Smooth muscle cell (in vitro differentiated cells): ENCODE measurements around the gene SMYD1. TPM values are rescaled to one million over a fixed set of nuclear protein-coding genes. Genes with fewer than 3 reads are reported as not detected.

Experiments
- DNase-seq: peaks from one replicate; lab custom pipeline; 2025; ENCODE audit not compliant: unreplicated experiment; lab: John Stamatoyannopoulos, UW
- H2AFZ ChIP-seq: fragments of 200-600 bp; sonication (generic); 2 replicates; pipeline ENCODE4 v1.6.0; 2016; ENCODE audit warnings: antibody characterized with exemption, low read depth, mild to moderate bottlenecking
- H3F3A ChIP-seq: fragments of 200-600 bp; sonication (generic); 2 replicates; pipeline ENCODE4 v1.6.0; 2017; ENCODE audit warnings: antibody characterized with exemption, low read depth
- H3K27ac ChIP-seq: fragments of 200-600 bp; sonication (generic); 2 replicates; pipeline ENCODE4 v1.5.1; 2016; ENCODE audit warnings: low read depth, mild to moderate bottlenecking
- H3K27me3 ChIP-seq: fragments of 200-600 bp; sonication (generic); 2 replicates; pipeline ENCODE4 v1.6.1; 2016; ENCODE audit warnings: low read depth, mild to moderate bottlenecking
- H3K36me3 ChIP-seq: fragments of 200-600 bp; sonication (generic); 2 replicates; pipeline ENCODE4 v1.5.1; 2016; ENCODE audit warnings: low read depth
- H3K4me1 ChIP-seq: fragments of 200-600 bp; sonication (generic); 2 replicates; pipeline ENCODE4 v1.5.1; 2016; ENCODE audit warnings: low read depth
- H3K4me2 ChIP-seq: fragments of 200-600 bp; sonication (generic); 2 replicates; pipeline ENCODE4 v1.6.0; 2016; ENCODE audit warnings: mild to moderate bottlenecking
- H3K4me3 ChIP-seq: fragments of 200-600 bp; sonication (generic); 2 replicates; pipeline ENCODE4 v1.5.1; 2016; ENCODE audit warnings: mild to moderate bottlenecking
- H3K79me2 ChIP-seq: fragments of 200-600 bp; sonication (generic); 2 replicates; pipeline ENCODE4 v1.6.0; 2016; ENCODE audit warnings: low read depth, mild to moderate bottlenecking
- H3K9ac ChIP-seq: fragments of 200-600 bp; sonication (generic); 2 replicates; pipeline ENCODE4 v1.6.0; 2016; ENCODE audit warnings: low read depth
- H3K9me3 ChIP-seq: fragments of 200-600 bp; sonication (generic); replicated peaks from 2 replicates; pipeline ENCODE4 v1.5.1; 2016; ENCODE audit warnings: low read depth
- H4K20me1 ChIP-seq: fragments of 200-600 bp; sonication (generic); 2 replicates; pipeline ENCODE4 v1.6.0; 2016; ENCODE audit warnings: low read depth
- WGBS: methylation state at CpG from one replicate; pipeline ENCODE4 v1.1.7; 2016; ENCODE audit warnings: low lambda C conversion rate; 5-methylcytosine and 5-hydroxymethylcytosine counted together
- polyA plus RNA-seq: library from polyadenylated mRNA; unstranded; fragments of >200 nt; fragmentation: Nextera tagmentation; extraction: Ambion mirVana; gene quantifications from 2 replicates; pipeline ENCODE4 v1.2.1, GENCODE V29; 2016
- total RNA-seq: library from RNA; depleted of rRNA; stranded (reverse); fragments of >200 nt; gene quantifications from 2 replicates; pipeline ENCODE4 v1.2.3, GENCODE V29; 2014
- TF ChIP-seq, protein P1 (sequence below): fragments of 200-600 bp; sonication (generic); IDR thresholded peaks from 2 replicates; pipeline ENCODE4 v1.5.1; 2017; ENCODE audit warnings: borderline replicate concordance, mild to moderate bottlenecking, antibody characterized with exemption; ENCODE audit not compliant: insufficient read depth, poor library complexity, severe bottlenecking

SMYD1 gene
- total and polyA plus RNA-seq, 2 experiments from 2014 or later = not detected

DNA sequence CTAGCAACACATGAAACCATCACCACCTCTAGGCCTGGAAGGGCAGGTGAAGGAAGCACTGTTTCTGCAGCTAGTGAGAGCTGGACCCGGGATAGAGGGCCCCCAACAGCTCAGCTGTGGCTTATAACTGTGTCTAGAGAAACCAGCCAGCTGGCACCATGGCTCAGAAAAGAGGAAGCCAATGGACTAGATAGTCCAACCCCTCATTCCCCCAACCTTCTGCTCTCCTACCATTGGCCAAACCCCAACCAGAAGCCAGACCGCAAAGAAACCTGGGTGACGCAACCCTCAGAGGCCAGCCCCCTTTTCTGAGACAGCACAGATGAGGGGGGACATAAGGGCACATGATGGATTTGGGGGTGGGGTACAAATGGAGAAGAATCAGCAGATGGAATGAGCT, 24.3 kb downstream of the SMYD1 start:
- no peak overlapping the region for H2AFZ ChIP-seq
- TF ChIP-seq, protein P1, sequence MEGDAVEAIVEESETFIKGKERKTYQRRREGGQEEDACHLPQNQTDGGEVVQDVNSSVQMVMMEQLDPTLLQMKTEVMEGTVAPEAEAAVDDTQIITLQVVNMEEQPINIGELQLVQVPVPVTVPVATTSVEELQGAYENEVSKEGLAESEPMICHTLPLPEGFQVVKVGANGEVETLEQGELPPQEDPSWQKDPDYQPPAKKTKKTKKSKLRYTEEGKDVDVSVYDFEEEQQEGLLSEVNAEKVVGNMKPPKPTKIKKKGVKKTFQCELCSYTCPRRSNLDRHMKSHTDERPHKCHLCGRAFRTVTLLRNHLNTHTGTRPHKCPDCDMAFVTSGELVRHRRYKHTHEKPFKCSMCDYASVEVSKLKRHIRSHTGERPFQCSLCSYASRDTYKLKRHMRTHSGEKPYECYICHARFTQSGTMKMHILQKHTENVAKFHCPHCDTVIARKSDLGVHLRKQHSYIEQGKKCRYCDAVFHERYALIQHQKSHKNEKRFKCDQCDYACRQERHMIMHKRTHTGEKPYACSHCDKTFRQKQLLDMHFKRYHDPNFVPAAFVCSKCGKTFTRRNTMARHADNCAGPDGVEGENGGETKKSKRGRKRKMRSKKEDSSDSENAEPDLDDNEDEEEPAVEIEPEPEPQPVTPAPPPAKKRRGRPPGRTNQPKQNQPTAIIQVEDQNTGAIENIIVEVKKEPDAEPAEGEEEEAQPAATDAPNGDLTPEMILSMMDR = no peak
- no peak overlapping the region for H3K4me2 ChIP-seq
- H3F3A ChIP-seq = no peaks in the 10 kb centered on the region
- 56% methylated on average over 3 of the region's 3 CpGs for WGBS
- H3K9me3 ChIP-seq = no peaks in the 10 kb centered on the region
- peaks cover 2% of the 10 kb centered on the region for H3K27me3 ChIP-seq
- no peaks in the 10 kb centered on the region for H4K20me1 ChIP-seq
- no peak overlapping the region for H3K27ac ChIP-seq
- H3K9ac ChIP-seq = no peak overlapping the region
- no peak for DNase-seq
- H3K36me3 ChIP-seq = no peaks in the 10 kb centered on the region
- H3K4me3 ChIP-seq = no peak overlapping the region
- H3K79me2 ChIP-seq = no peaks in the 10 kb centered on the region
- no peaks in the 10 kb centered on the region for H3K4me1 ChIP-seq

DNA sequence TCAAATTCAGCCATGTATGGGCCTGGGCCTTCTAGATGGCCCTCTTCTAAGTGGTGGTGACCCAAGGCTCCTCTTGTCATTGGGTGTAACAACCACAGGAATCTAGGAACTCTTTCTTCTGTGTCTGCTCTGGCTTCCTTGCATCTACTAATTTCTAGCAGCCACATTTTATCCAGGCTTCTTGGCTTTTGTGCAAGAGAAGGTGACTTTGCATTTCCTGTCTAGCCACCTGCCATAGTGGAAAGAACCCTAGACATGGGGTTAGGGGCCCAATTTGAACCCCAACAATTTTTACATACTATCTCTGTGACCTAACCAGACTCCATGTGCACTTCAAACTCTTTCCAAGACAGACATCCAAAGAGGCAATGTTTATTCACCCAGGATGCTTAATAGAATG, 25.1 kb downstream of the SMYD1 start:
- Histone ChIP-seq H3K4me3 (no peak overlapping the region), H3K9me3 (no peaks in the 10 kb centered on the region), H3F3A (no peaks in the 10 kb centered on the region), H3K79me2 (no peaks in the 10 kb centered on the region), H4K20me1 (no peaks in the 10 kb centered on the region), H3K4me1 (no peaks in the 10 kb centered on the region), H3K4me2 (no peak overlapping the region), H3K27me3 (peaks cover 2% of the 10 kb centered on the region), H3K36me3 (no peaks in the 10 kb centered on the region), H2AFZ (no peak overlapping the region), H3K27ac (no peak overlapping the region), H3K9ac (no peak overlapping the region)
- no peak for DNase-seq
- TF ChIP-seq, protein P1 = no peak

GRCh38 chr2:88095022-88095421, 27.4 kb downstream of the SMYD1 start:
- no peaks in the 10 kb centered on the region for H3F3A ChIP-seq
- H3K36me3 ChIP-seq = no peaks in the 10 kb centered on the region
- H3K9ac ChIP-seq = no peak overlapping the region
- H3K4me3 ChIP-seq = no peak overlapping the region
- no peaks in the 10 kb centered on the region for H3K9me3 ChIP-seq
- no peak for DNase-seq
- TF ChIP-seq, protein P1 = no peak
- peaks cover 2% of the 10 kb centered on the region for H3K27me3 ChIP-seq
- no peaks in the 10 kb centered on the region for H3K79me2 ChIP-seq
- H3K27ac ChIP-seq = no peak overlapping the region
- peaks cover under 1% of the 10 kb centered on the region for H3K4me1 ChIP-seq
- no peaks in the 10 kb centered on the region for H4K20me1 ChIP-seq
- H3K4me2 ChIP-seq = no peak overlapping the region
- 99% methylated on average over 3 of the region's 3 CpGs for WGBS
- no peak overlapping the region for H2AFZ ChIP-seq

DNA sequence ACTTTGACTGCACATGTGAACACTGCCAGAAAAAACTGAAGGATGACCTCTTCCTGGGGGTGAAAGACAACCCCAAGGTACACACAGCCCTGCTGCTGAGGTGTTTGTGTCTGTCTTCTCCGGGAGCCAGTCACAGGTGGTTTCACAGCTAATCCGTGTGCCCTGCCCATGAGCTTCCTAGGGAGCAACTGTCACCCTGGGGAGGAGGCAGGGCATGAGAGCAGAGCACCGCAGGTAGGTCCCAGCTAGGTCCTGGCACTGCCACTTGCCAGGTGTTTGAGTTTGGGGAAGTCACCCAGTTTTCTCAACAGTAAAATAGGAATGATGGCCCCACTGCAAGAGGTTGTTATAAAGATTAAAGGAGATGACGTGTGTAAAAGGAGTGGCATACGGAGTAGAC, 29.1 kb downstream of the SMYD1 start:
- H3K4me3 ChIP-seq = no peak overlapping the region

More for the DNA sequence above, 29.1 kb downstream of the SMYD1 start:
- H2AFZ ChIP-seq = no peak overlapping the region
- H3K27ac ChIP-seq = no peak overlapping the region
- H3K27me3 ChIP-seq = peaks cover 2% of the 10 kb centered on the region
- no peak overlapping the region for H3K4me2 ChIP-seq
- DNase-seq = no peak
- peaks cover 9% of the 10 kb centered on the region for H3K4me1 ChIP-seq
- H3K9me3 ChIP-seq = no peaks in the 10 kb centered on the region
- no peak overlapping the region for H3K9ac ChIP-seq
- no peaks in the 10 kb centered on the region for H4K20me1 ChIP-seq
- no peaks in the 10 kb centered on the region for H3F3A ChIP-seq
- no peaks in the 10 kb centered on the region for H3K36me3 ChIP-seq
- no peaks in the 10 kb centered on the region for H3K79me2 ChIP-seq
- TF ChIP-seq, protein P1 = no peak
- 81% methylated on average over 5 of the region's 5 CpGs for WGBS
